IgD-negative memory B cell (primary cell): ENCODE results near the gene APP. TPM values are rescaled to one million over a fixed set of nuclear protein-coding genes. Genes with fewer than 3 reads are reported as not detected.

Source experiments
- H3K27ac Mint-ChIP-seq, 3 donors: one replicate each; pipeline ENCODE4 v1.8.0; 2020 to 2022; ENCODE audit warnings: mild to moderate bottlenecking in 3 of 3, mixed read lengths in 3 of 3, moderate library complexity in 1 of 3
- H3K27me3 Mint-ChIP-seq: one replicate; pipeline ENCODE4 v1.8.0; 2021; ENCODE audit warnings: mixed read lengths
- H3K36me3 Mint-ChIP-seq: one replicate; pipeline ENCODE4 v1.8.0; 2020; ENCODE audit warnings: mild to moderate bottlenecking, mixed read lengths
- H3K4me1 Mint-ChIP-seq, 3 donors: one replicate each; pipeline ENCODE4 v1.8.0; 2020 to 2022; ENCODE audit warnings: mixed read lengths in 3 of 3, mild to moderate bottlenecking in 1 of 3
- H3K4me3 Mint-ChIP-seq, 4 donors: one replicate each; pipeline ENCODE4 v1.8.0; 2020 to 2022; ENCODE audit warnings: mild to moderate bottlenecking in 4 of 4, mixed read lengths in 4 of 4, moderate library complexity in 3 of 4
- H3K9me3 Mint-ChIP-seq, 3 donors: one replicate each; pipeline ENCODE4 v1.8.0; 2020 to 2021; ENCODE audit warnings: mixed read lengths in 3 of 3, mild to moderate bottlenecking in 1 of 3
- polyA plus RNA-seq: library from polyadenylated mRNA; unstranded; fragments of 300-500 nt; fragmentation: Illumina TruSeq; gene quantifications from one replicate; pipeline ENCODE4 v1.2.3, GENCODE V29; 2021

The APP gene
- polyA plus RNA-seq, 1 donor from 2014 or later = 12.5 TPM

DNA sequence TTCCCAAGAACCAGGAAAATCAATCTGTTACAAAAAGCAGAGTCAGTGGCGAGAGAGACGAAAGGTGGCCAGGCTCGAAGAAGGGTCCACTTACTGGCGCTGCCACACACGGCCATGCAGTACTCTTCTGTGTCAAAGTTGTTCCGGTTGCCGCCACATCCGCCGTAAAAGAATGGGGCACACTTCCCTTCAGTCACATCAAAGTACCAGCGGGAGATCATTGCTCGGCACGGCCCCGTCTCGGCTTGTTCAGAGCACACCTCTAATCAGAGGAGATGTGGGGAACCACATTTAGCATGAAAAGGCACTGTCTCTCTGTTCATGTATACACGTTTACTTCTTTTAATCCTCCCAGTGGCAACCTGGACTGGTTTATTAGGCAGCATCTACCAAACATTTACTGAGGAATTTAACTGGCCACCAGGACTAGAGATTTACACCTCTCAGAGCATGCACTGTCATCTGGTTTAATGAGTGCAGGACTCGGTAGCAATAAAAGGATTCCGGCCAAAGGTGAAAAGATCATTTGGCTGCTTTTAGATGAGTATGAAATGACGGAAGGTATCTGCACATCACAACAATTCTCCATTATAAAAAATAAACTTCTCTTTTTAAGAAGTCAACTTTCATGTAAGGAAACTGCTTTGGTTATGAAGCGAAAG is 170.5 kb downstream of the APP start:
- Mint-ChIP-seq H3K9me3 (no peaks in the 10 kb centered on the region), H3K27ac (no peak overlapping the region), H3K36me3 (peaks cover 4% of the 10 kb centered on the region), H3K27me3 (no peaks in the 10 kb centered on the region), H3K4me1 (peaks cover 0 to 7% (median 4%) of the 10 kb centered on the region in 3 donors), H3K4me3 (peak overlapping the region in 2 of 4 donors; percentile 52 to 83)

DNA sequence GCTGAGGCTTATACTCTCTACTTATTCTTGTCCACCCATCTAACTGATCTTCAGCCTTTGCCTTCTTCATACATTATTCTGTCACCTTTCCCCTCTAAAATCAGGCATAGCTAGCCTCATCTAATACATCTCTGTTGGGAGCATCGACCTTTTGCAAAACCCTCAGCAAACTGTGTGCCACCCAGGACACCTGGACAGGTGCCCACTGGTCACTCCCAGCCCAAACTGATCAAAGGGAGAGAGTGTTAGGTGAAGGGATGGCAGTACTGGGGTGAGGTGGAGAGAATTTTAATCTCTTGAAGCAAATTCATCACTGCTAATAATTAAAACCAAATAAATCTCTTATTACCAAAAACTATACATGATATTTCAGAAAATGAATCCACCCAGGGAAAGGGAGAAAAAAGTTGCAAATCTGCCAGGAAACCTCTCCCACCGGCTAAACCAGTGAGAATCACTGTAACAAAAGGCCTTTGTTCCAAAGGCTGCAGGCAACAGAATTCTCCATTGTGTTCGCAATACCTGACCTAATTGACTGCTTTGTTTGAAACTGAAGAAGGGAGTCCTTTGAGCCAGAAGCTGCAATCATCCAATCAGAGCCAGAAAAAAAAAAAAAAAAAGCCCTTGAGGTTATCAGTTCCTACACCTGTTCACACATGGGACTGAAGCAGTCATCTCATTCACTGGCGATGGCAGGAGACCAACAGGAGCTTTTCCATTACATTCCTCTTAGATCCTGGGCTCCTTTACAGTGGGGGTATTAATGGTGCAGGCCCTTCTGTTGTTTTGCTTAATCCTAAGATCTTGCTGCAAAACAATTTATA is 172.6 kb downstream of the APP start:
- no peaks in the 10 kb centered on the region for H3K27me3 Mint-ChIP-seq
- H3K27ac Mint-ChIP-seq = no peak overlapping the region

DNA sequence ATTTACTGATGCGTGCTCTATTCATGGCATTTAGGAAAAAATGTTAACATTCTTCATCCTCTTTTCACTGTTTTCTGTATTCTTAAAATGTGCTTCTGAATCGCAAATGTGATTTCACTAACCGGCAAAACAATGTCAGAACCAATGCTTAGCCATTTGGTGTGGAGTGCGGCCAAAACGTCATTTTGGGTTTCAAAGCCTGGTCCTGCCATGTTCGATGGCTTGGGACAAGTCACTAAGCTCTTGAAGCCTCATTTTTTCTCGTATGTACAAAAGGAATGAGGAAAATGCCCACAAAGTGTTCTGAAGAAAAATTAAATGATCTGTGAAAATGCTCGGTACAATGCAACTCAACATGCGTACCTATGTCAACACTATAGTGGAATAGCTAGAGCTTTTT is 175.3 kb downstream of the APP start:
- H3K27me3 Mint-ChIP-seq = no peaks in the 10 kb centered on the region
- H3K9me3 Mint-ChIP-seq = no peaks in the 10 kb centered on the region
- H3K36me3 Mint-ChIP-seq = no peaks in the 10 kb centered on the region
- H3K4me1 Mint-ChIP-seq = peaks cover 0 to 6% (median 4%) of the 10 kb centered on the region in 3 donors
- H3K27ac Mint-ChIP-seq = no peak overlapping the region
- H3K4me3 Mint-ChIP-seq = no peak overlapping the region

More for the DNA sequence above, 172.6 kb downstream of the APP start:
- no peaks in the 10 kb centered on the region for H3K9me3 Mint-ChIP-seq
- H3K36me3 Mint-ChIP-seq = peaks cover 4% of the 10 kb centered on the region
- H3K4me3 Mint-ChIP-seq = no peak overlapping the region
- peaks cover 0 to 7% (median 4%) of the 10 kb centered on the region in 3 donors for H3K4me1 Mint-ChIP-seq

DNA sequence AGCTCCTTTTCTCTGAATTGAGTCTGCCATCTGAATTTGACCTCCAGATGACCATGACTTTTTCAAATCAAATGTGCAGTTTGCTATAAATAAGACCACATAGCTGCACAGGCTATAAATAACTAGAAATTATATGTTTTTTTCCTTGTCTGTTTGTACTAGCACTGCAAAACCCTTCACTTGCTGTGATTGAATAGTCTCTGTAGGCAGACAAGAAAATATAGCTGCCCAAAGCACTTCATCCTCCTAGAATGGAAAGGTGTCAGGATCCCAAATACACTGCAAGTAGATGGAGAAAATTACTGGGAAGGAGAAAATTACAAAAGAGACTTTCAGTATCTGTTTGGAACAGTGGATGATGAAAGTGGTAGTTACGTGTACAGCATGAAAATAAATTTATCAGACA is 175.8 kb downstream of the APP start:
- H3K27ac Mint-ChIP-seq = no peak overlapping the region
- H3K4me1 Mint-ChIP-seq = peaks cover 0 to 2% (median 0%) of the 10 kb centered on the region in 3 donors
- peaks cover 2% of the 10 kb centered on the region for H3K36me3 Mint-ChIP-seq
- H3K9me3 Mint-ChIP-seq = no peaks in the 10 kb centered on the region
- H3K4me3 Mint-ChIP-seq = no peak overlapping the region
- no peaks in the 10 kb centered on the region for H3K27me3 Mint-ChIP-seq

DNA sequence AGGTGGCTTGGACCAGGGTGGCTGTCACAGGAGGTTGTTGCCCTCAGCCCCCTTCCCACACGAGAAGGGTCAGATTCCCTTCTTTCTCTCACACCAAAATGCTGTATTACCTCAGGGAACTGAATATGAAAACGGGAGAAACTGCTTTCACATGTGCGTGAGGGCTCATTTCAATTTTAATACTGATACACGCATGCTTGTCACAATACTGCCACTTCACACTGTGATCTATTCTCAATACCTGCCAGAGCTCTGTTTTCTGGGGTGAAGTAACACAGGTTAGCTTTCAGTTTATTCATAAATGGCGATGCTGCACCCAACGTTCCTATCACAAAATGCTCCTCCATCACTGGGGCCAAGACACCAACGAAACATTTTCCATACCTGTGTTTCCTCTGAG is 181.8 kb downstream of the APP start:
- Mint-ChIP-seq H3K4me3 (no peak overlapping the region), H3K27ac (no peak overlapping the region), H3K9me3 (no peaks in the 10 kb centered on the region), H3K27me3 (no peaks in the 10 kb centered on the region), H3K36me3 (peaks cover 11% of the 10 kb centered on the region), H3K4me1 (peaks cover 0 to 2% (median 0%) of the 10 kb centered on the region in 3 donors)

DNA sequence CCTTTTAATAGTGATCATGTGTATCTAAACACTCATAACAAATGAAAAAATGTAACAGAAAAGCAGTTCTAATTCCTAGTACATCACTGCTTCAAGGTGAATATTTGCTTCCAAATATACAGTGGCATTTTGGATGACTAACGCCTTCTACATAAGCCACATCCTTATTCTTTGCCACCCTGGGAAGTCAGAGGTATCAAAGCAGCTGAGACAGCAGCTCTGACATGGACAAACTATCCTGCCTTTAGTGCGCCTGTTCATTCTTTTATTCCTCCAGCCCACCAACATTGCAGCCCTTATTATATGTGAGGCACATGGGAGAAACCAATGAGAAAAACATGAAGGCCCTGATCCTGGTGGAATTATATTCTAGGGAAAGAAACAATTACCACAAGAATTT is 183.0 kb downstream of the APP start:
- no peaks in the 10 kb centered on the region for H3K27me3 Mint-ChIP-seq
- no peak overlapping the region for H3K27ac Mint-ChIP-seq
- H3K4me3 Mint-ChIP-seq = no peak overlapping the region
- peaks cover 0 to 2% (median 0%) of the 10 kb centered on the region in 3 donors for H3K4me1 Mint-ChIP-seq
- peaks cover 11% of the 10 kb centered on the region for H3K36me3 Mint-ChIP-seq
- no peaks in the 10 kb centered on the region for H3K9me3 Mint-ChIP-seq

DNA sequence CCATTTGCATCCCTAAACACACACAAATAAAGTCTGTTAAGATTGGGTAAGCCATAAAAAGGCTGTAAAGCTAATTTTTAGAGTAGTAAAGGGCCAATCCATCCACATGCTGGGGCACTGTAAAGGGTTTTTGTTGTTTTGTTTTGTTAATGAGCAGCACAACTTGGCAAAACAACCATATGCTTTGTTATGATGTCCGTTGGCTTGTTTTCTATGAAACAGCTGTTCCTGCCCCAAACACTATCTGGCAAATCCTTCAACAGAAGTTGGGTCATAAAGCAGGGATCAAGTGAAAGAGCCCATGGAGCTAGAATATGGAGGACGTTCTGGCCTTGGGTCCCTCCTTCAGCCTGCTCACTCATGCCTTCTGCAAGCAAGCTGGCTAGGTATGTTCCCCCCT is 183.6 kb downstream of the APP start:
- no peaks in the 10 kb centered on the region for H3K9me3 Mint-ChIP-seq
- peaks cover 11% of the 10 kb centered on the region for H3K36me3 Mint-ChIP-seq
- no peak overlapping the region for H3K27ac Mint-ChIP-seq
- H3K4me3 Mint-ChIP-seq = no peak overlapping the region
- peaks cover 0 to 2% (median 0%) of the 10 kb centered on the region in 3 donors for H3K4me1 Mint-ChIP-seq
- no peaks in the 10 kb centered on the region for H3K27me3 Mint-ChIP-seq

DNA sequence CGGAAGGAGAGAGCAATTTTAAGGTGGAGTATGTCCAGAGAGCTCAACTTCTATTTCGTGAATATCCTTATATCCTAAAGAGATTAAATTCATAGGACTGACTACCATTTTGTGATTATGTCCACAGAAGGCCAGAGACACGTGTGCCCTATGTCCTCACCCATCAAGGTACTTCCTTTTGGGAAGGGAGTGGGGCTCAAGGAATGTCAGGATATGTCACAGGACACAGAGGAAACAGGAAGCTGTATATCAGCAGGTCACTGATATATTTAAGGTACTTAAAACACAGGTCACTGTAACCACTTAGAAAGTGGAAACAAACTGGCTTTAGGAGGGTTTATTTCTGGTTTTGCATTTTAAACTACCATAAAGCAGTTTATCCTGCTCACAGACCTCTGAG is 184.6 kb downstream of the APP start:
- Mint-ChIP-seq H3K4me1 (peaks cover 0 to 1% (median 0%) of the 10 kb centered on the region in 3 donors), H3K36me3 (peaks cover 12% of the 10 kb centered on the region), H3K9me3 (no peaks in the 10 kb centered on the region), H3K27me3 (no peaks in the 10 kb centered on the region), H3K27ac (no peak overlapping the region), H3K4me3 (no peak overlapping the region)

DNA sequence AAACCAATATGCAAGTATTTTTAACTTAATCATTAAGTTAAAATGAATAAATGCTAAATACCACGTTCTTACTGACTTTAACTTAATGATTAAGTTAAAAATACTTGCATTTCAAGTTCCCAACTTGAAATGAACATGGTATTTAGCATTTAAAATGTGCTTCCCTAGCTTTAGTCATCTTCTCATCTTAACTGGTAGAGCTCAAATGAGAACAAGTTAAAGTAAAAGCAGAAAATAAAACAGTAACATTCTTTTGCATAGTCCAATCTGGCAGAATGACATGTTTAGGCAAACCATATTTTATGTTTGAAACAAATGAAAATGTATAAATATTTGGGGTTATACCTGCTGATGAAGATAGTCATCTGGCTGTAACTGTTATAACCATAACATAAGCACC is 186.0 kb downstream of the APP start:
- H3K36me3 Mint-ChIP-seq = peaks cover 15% of the 10 kb centered on the region
- H3K4me1 Mint-ChIP-seq = peaks cover 0 to 2% (median 0%) of the 10 kb centered on the region in 3 donors
- H3K27me3 Mint-ChIP-seq = no peaks in the 10 kb centered on the region
- H3K9me3 Mint-ChIP-seq = peaks cover 0 to 2% (median 0%) of the 10 kb centered on the region in 3 donors
- H3K27ac Mint-ChIP-seq = no peak overlapping the region
- no peak overlapping the region for H3K4me3 Mint-ChIP-seq

DNA sequence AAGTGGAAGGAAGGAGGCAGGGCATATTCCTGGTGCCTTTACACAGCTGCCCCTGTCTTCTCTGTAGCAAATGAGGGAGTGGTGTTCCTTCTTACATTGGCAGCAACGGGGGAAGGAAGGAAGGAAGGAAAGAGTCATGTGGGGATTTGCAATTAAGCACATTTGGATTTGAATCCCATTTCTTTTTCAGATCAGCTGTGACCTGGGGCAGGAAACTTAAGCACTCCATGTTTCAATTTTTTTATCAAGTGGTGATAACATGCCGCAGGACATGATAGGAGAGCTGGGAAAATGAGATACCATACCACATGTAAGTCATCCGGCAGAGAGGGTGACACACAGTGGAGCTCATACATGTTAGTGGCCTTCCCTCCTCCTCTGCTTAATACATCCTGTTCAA is 186.8 kb downstream of the APP start:
- no peak overlapping the region for H3K27ac Mint-ChIP-seq
- H3K4me3 Mint-ChIP-seq = no peak overlapping the region
- H3K9me3 Mint-ChIP-seq = peaks cover 0 to 2% (median 0%) of the 10 kb centered on the region in 3 donors
- H3K36me3 Mint-ChIP-seq = peaks cover 15% of the 10 kb centered on the region
- peaks cover 0 to 2% (median 0%) of the 10 kb centered on the region in 3 donors for H3K4me1 Mint-ChIP-seq
- H3K27me3 Mint-ChIP-seq = no peaks in the 10 kb centered on the region

DNA sequence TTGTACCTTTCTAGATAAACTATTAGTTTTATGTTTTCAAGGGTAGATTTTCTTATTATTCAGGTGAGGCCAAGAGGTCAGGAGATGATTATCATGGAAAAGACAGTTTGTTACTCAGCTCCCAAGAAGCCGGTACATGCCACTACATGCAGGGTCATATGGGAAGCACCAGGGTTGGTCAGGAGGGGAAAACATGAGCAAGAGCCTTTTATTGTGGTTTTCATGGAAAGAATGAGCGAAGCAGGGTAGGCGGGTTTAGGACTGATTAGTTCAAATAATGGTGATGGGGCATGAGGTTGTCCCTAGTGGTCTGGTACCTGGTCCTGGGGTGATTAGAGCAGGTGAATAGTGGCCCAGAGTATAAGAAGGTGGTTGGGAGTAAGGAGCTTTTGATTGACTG is 189.9 kb downstream of the APP start:
- peaks cover 11% of the 10 kb centered on the region for H3K36me3 Mint-ChIP-seq
- H3K27me3 Mint-ChIP-seq = no peaks in the 10 kb centered on the region
- no peak overlapping the region for H3K4me3 Mint-ChIP-seq
- peaks cover 0 to 2% (median 0%) of the 10 kb centered on the region in 3 donors for H3K9me3 Mint-ChIP-seq
- no peak overlapping the region for H3K27ac Mint-ChIP-seq
- peaks cover 0 to 2% (median 0%) of the 10 kb centered on the region in 3 donors for H3K4me1 Mint-ChIP-seq

DNA sequence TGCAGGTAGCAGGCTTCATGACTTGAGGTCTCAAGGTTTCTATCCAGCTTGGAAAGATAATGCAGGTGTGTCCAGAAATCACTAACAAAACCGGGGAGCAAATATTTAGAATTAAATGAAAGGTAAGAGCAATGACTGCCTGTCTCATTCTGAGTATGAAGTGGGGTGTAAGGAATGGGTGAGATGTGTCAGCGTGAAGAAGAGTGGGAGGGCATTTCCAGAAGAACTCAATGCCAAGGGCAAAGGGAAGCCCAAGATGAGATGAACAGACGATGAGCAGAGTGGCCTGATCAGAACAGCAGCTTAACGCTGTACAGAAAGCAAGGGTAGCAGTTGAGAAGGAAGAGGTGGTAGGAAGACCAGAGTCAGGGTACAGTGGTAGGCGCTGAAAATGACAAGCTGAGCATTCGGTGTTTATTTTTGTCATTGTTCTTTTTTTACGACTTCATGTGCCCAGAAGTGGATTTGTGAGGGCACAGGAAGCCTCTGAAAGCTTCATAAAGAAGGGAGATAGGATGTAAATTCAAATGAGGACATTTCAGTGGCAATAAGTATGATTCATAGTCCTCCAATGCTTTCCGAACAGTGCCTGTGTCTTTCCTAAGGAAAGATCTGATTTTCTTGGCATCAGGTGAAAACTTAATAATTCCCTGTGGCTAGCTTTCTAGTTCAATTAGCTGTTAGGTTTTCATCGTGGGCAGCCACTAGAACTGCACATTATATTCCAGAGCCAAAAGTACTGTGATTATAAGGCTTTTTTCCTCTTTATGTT is 190.5 kb downstream of the APP start:
- peaks cover 7% of the 10 kb centered on the region for H3K36me3 Mint-ChIP-seq
- no peaks in the 10 kb centered on the region for H3K27me3 Mint-ChIP-seq
- H3K9me3 Mint-ChIP-seq = peaks cover 0 to 2% (median 0%) of the 10 kb centered on the region in 3 donors
- peaks cover 0 to 2% (median 0%) of the 10 kb centered on the region in 3 donors for H3K4me1 Mint-ChIP-seq
- H3K27ac Mint-ChIP-seq = peak overlapping the region in 1 of 3 donors; percentile 39
- no peak overlapping the region for H3K4me3 Mint-ChIP-seq

DNA sequence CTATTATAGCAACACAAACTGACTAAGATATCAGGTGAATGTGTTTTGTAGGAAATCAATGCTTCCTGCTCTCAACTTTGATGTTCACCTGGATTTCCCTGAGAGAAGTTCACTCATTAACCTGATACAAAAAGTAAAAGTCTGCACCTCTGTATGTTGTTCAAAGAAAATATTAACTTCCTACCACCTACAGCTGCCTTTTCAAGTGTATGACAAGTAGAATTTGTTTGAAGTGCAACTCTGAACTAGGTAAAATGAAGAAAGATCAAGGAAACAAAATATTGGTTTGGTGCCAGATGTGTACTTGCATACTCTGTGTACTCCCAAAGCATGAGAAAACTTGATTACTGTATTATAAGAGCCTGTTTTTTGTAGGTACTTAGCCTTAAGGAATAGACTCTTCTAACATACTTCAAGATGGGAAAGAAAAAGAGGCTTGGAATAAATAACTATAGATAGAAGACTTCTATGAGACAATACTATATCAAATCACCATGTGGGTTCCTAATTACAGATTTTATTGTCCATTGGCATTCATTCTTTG is 193.4 kb downstream of the APP start:
- Mint-ChIP-seq H3K4me3 (no peak overlapping the region), H3K36me3 (peaks cover 6% of the 10 kb centered on the region), H3K27ac (no peak overlapping the region)

DNA sequence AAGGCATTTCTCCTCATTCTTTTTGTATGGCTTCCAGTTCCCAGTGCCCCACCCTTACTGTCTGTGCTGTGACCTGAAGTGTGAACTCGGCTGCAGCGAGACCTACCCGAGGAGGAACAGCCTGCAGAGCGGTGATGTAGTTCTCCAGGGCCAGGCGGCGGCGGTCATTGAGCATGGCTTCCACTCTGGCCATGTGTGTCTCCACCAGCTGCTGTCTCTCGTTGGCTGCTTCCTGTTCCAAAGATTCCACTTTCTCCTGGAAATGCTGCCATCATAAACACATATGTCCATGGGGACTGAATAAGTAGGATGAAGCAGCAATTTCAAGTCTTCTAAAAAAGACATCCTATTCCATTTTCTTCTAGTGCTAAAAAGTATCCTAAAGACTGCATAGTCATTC is 195.6 kb downstream of the APP start:
- Mint-ChIP-seq H3K9me3 (peaks cover 0 to 5% (median 2%) of the 10 kb centered on the region in 3 donors), H3K27me3 (no peaks in the 10 kb centered on the region), H3K27ac (no peak overlapping the region), H3K4me1 (peaks cover 0 to 2% (median 0%) of the 10 kb centered on the region in 3 donors), H3K4me3 (no peak overlapping the region), H3K36me3 (peaks cover 4% of the 10 kb centered on the region)

More for the DNA sequence above, 193.4 kb downstream of the APP start:
- Mint-ChIP-seq H3K9me3 (peaks cover 0 to 2% (median 0%) of the 10 kb centered on the region in 3 donors), H3K4me1 (peaks cover 0 to 2% (median 0%) of the 10 kb centered on the region in 3 donors), H3K27me3 (no peaks in the 10 kb centered on the region)
